Testis (tissue), 3 donors: ENCODE data around the gene MS4A5. TPM values are rescaled to one million over a fixed set of nuclear protein-coding genes. Genes with fewer than 3 reads are reported as not detected.

Source experiments
- DNase-seq: peaks from one replicate; pipeline ENCODE4 v3.0.0-alpha.2; 2019
- H3K27ac ChIP-seq, 2 donors: fragments of 200-600 bp; sonication (generic); one replicate each; pipeline ENCODE4 v1.5.1; 2019
- H3K27me3 ChIP-seq: fragments of 200-600 bp; sonication (generic); one replicate; pipeline ENCODE4 v1.5.1; 2019
- H3K36me3 ChIP-seq: fragments of 200-600 bp; sonication (generic); one replicate; pipeline ENCODE4 v1.5.1; 2017; ENCODE audit warnings: low read depth; ENCODE audit errors: missing control alignments
- H3K4me1 ChIP-seq: fragments of 200-600 bp; sonication (generic); one replicate; pipeline ENCODE4 v1.5.1; 2019
- H3K4me3 ChIP-seq, 2 donors: fragments of 200-600 bp; sonication (generic); one replicate each; pipeline ENCODE4 v1.5.1; 2017 to 2019
- H3K9me3 ChIP-seq: fragments of 200-600 bp; sonication (generic); one replicate; pipeline ENCODE4 v1.5.1; 2017
- POLR2A ChIP-seq: fragments of 450-650 bp; IDR thresholded peaks from one replicate; pipeline ENCODE4 v1.6.1; 2017; ENCODE audit warnings: antibody characterized with exemption, mild to moderate bottlenecking, moderate library complexity
- WGBS, 2 donors: methylation state at CpG; one replicate each; pipeline ENCODE4 v1.1.5; 2018; 5-methylcytosine and 5-hydroxymethylcytosine counted together
- intact Hi-C: fragments of 100-400 bp; cut with DNase I; formaldehyde crosslinking; loops from one replicate; pipeline ENCODE4 v1.15.1; 2023; ENCODE audit warnings: low total_unique reads
- polyA plus RNA-seq: library from polyadenylated mRNA; stranded (reverse); fragments of 350-450 nt; fragmentation: Illumina TruSeq; extraction: RNeasy Lipid Tissue Mini Kit (QIAGEN cat#74804); gene quantifications from one replicate; pipeline ENCODE4 v1.2.3, GENCODE V29; 2014; ENCODE audit warnings: low read depth, low replicate concordance; ENCODE audit not compliant: insufficient read depth
- total RNA-seq, 2 donors: library from RNA; depleted of rRNA; stranded (reverse); fragments of >200 nt; gene quantifications; one replicate each; pipeline ENCODE4 v1.2.3, GENCODE V29; 2016
- TF ChIP-seq, protein P1 (sequence below), 3 experiments: fragments of 450-650 bp in 2 of 3; fragments of 200-600 bp in 1 of 3; sonication (generic) in 1 of 3; IDR thresholded peaks; one replicate each; pipeline ENCODE4 v1.5.1; 2016 to 2019; ENCODE audit warnings: antibody characterized with exemption in 3 of 3, mild to moderate bottlenecking in 2 of 3, moderate library complexity in 1 of 3

MS4A5 gene
- total and polyA plus RNA-seq, 3 donors from 2014 or later: 17.9 to 71.6 (median 48.1) TPM

DNA sequence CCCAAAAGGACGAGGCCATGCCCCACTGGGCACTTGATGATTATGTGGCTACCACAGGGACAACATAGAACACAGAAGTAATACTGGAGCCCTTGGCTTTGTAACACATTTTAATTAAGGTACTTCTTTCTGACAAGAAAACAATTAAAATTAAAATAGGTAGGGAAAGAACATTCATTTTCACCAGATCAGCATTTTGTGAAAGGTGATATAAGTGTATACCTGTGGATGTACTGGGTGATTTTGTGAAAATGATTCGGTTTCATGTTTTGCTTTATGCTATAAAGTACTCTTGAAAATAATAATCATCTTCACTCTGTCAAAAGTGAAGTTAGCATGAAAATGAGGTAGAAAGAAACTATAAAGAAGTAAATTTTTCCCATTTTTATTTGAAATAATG lies 64.1 kb downstream of the MS4A5 start:
- H3K27ac ChIP-seq: no peak overlapping the region
- no peaks in the 10 kb centered on the region for H3K27me3 ChIP-seq
- H3K4me3 ChIP-seq: no peak overlapping the region
- intact Hi-C loops: no loop called here
- DNase-seq: no peak
- no peak for TF ChIP-seq POLR2A
- TF ChIP-seq, protein P1, sequence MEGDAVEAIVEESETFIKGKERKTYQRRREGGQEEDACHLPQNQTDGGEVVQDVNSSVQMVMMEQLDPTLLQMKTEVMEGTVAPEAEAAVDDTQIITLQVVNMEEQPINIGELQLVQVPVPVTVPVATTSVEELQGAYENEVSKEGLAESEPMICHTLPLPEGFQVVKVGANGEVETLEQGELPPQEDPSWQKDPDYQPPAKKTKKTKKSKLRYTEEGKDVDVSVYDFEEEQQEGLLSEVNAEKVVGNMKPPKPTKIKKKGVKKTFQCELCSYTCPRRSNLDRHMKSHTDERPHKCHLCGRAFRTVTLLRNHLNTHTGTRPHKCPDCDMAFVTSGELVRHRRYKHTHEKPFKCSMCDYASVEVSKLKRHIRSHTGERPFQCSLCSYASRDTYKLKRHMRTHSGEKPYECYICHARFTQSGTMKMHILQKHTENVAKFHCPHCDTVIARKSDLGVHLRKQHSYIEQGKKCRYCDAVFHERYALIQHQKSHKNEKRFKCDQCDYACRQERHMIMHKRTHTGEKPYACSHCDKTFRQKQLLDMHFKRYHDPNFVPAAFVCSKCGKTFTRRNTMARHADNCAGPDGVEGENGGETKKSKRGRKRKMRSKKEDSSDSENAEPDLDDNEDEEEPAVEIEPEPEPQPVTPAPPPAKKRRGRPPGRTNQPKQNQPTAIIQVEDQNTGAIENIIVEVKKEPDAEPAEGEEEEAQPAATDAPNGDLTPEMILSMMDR (IDR thresholded peaks at IDR 0.05): no peak
- no peaks in the 10 kb centered on the region for H3K4me1 ChIP-seq
- no peaks in the 10 kb centered on the region for H3K9me3 ChIP-seq
- no peaks in the 10 kb centered on the region for H3K36me3 ChIP-seq
- 90 to 91% methylated on average over 2 of the region's 2 CpGs for WGBS, 2 donors

Other genes with a start within 250 kb of the MS4A5 start
- gene MS4A6A, start 246.5 kb upstream of the MS4A5 start, total RNA-seq: 10 to 100 TPM in 1 of 2 donors, 1 to 10 TPM in 1; 6.1 to 21.6 TPM
- gene MS4A6A, start 246.5 kb upstream of the MS4A5 start, polyA plus RNA-seq: 49.5 TPM
- gene MS4A4E, start 186.4 kb upstream of the MS4A5 start, total RNA-seq: 1 to 10 TPM; 3.8 to 4.6 TPM
- 1.3 TPM for gene MS4A4E, start 186.4 kb upstream of the MS4A5 start, polyA plus RNA-seq
- gene MS4A4A, start 148.9 kb upstream of the MS4A5 start, total RNA-seq: 10 to 100 TPM in 1 of 2 donors, 1 to 10 TPM in 1; 2.0 to 11.0 TPM
- gene MS4A4A, start 148.9 kb upstream of the MS4A5 start, polyA plus RNA-seq: 11.4 TPM
- gene MS4A6E, start 102.3 kb upstream of the MS4A5 start, total RNA-seq: 10 to 100 TPM; 31.4 to 75.4 TPM
- gene MS4A6E, start 102.3 kb upstream of the MS4A5 start, polyA plus RNA-seq: 167 TPM
- 10 to 100 TPM in 1 of 2 donors, 1 to 10 TPM in 1; 5.7 to 11.9 TPM for gene MS4A7, start 51.0 kb upstream of the MS4A5 start, total RNA-seq
- gene MS4A7, start 51.0 kb upstream of the MS4A5 start, polyA plus RNA-seq: 8.9 TPM
- gene MS4A14, start 33.1 kb upstream of the MS4A5 start, total RNA-seq: 100 to 1,000 TPM in 1 of 2 donors, 10 to 100 TPM in 1; 32.7 to 154 TPM
- 127 TPM for gene MS4A14, start 33.1 kb upstream of the MS4A5 start, polyA plus RNA-seq
- 1 to 10 TPM in 1 of 2 donors, under 1 TPM in 1; 0.43 to 4.0 TPM for gene MS4A1, start 26.3 kb downstream of the MS4A5 start, total RNA-seq
- 2.8 TPM for gene MS4A1, start 26.3 kb downstream of the MS4A5 start, polyA plus RNA-seq
- gene MS4A12, start 63.2 kb downstream of the MS4A5 start, total RNA-seq: under 1 TPM; 0.71 to 0.74 TPM
- 0.33 TPM for gene MS4A12, start 63.2 kb downstream of the MS4A5 start, polyA plus RNA-seq
- gene MS4A13, start 85.8 kb downstream of the MS4A5 start, total RNA-seq: under 1 TPM in 1 of 2 donors, not detected in 1; 0.55 TPM
- 7.0 TPM for gene MS4A13, start 85.8 kb downstream of the MS4A5 start, polyA plus RNA-seq